H1 (cell line): ENCODE data around the gene MID2.

ENCODE experiments used
- CHD2 ChIP-seq: IDR thresholded peaks from 2 replicates; pipeline ENCODE4 v1.6.1; 2012; ENCODE audit warnings: low read length, improper control_type of control experiment
- EP300 ChIP-seq, 2 experiments: IDR thresholded peaks; 1 replicate in 1 of 2; 2 replicates in 1 of 2; pipeline ENCODE4 v1.6.1; 2011 to 2012; ENCODE audit warnings: low read depth in 2 of 2, low read length in 2 of 2, mild to moderate bottlenecking in 2 of 2, borderline replicate concordance in 1 of 2, inconsistent platforms in 1 of 2, moderate library complexity in 1 of 2
- HDAC2 ChIP-seq, 2 experiments: fragments of 300-600 bp in 1 of 2; sonication (generic) in 1 of 2; IDR thresholded peaks; 2 replicates each; pipeline ENCODE4 v1.6.1; 2011 to 2012; ENCODE audit warnings: low read depth in 2 of 2, low read length in 2 of 2, mild to moderate bottlenecking in 2 of 2, moderate library complexity in 2 of 2, borderline replicate concordance in 1 of 2, inconsistent platforms in 1 of 2
- NRF1 ChIP-seq: IDR thresholded peaks from 2 replicates; pipeline ENCODE4 v1.6.1; 2011; ENCODE audit warnings: mild to moderate bottlenecking, low read depth, low read length, improper control_type of control experiment
- POLR2AphosphoS5 ChIP-seq: IDR thresholded peaks from 2 replicates; pipeline ENCODE4 v1.6.1; 2011; ENCODE audit warnings: low read depth, low read length
- RNF2 ChIP-seq: fragments of 200-900, 300-1000 bp; sonication (generic); IDR thresholded peaks from 2 replicates; pipeline ENCODE4 v1.7.1; 2016; ENCODE audit warnings: borderline replicate concordance, low read depth, mild to moderate bottlenecking, antibody characterized with exemption, low read length; ENCODE audit not compliant: poor library complexity, severe bottlenecking; ENCODE audit errors: missing control alignments
- SUZ12 ChIP-seq: fragments of 200-600 bp; sonication (generic); IDR thresholded peaks from 2 replicates; pipeline ENCODE4 v1.6.1; 2012; ENCODE audit warnings: mild to moderate bottlenecking, inconsistent platforms, low read length, moderate library complexity, mixed read lengths
- TAF1 ChIP-seq: IDR thresholded peaks from 2 replicates; pipeline ENCODE4 v1.6.1; 2011; ENCODE audit warnings: mild to moderate bottlenecking, low read depth, low read length
- TF ChIP-seq, protein P1 (sequence below): IDR thresholded peaks from 2 replicates; pipeline ENCODE4 v1.6.1; 2012; ENCODE audit warnings: inconsistent platforms
- TF ChIP-seq, protein P2 (sequence below), 3 experiments: IDR thresholded peaks; 1 replicate in 2 of 3; 2 replicates in 1 of 3; pipeline versions ENCODE4 v1.5.1 to v1.6.1; 2011; ENCODE audit warnings: low read length in 3 of 3, mild to moderate bottlenecking in 3 of 3, inconsistent platforms in 2 of 3, low read depth in 1 of 3, moderate library complexity in 1 of 3; ENCODE audit not compliant: insufficient read depth in 1 of 3; ENCODE audit errors: control extremely low read depth in 1 of 3

DNA sequence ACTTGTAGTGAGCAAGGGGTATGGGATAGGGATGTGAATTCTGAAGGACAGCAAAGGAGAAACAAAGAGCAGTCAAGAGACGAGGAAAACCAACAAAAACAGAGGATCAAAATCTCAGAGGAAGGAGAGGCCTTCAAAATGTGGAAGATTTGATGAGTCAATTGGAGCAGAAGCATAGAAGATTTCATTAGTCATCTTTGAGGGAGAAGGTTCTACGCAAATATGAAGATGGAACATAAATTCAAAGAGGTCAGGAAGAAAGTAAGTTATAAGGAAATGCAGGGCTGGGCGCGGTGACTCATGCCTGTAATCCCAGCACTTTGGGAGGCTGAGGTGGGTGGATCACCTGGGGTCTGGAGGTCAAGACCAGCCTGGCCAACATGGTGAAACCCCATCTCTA, 35.4 kb downstream of the MID2 start:
- TF ChIP-seq CHD2 = no peak
- no peak for TF ChIP-seq HDAC2 (IDR thresholded peaks at IDR 0.05; ENCODE audit: borderline replicate concordance in 1 of 2, low read depth in 2 of 2, low read length in 2 of 2)
- no peak for TF ChIP-seq RNF2
- TF ChIP-seq, protein P1, sequence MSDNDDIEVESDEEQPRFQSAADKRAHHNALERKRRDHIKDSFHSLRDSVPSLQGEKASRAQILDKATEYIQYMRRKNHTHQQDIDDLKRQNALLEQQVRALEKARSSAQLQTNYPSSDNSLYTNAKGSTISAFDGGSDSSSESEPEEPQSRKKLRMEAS = no peak
- TF ChIP-seq TAF1 = no peak
- TF ChIP-seq, protein P2, sequence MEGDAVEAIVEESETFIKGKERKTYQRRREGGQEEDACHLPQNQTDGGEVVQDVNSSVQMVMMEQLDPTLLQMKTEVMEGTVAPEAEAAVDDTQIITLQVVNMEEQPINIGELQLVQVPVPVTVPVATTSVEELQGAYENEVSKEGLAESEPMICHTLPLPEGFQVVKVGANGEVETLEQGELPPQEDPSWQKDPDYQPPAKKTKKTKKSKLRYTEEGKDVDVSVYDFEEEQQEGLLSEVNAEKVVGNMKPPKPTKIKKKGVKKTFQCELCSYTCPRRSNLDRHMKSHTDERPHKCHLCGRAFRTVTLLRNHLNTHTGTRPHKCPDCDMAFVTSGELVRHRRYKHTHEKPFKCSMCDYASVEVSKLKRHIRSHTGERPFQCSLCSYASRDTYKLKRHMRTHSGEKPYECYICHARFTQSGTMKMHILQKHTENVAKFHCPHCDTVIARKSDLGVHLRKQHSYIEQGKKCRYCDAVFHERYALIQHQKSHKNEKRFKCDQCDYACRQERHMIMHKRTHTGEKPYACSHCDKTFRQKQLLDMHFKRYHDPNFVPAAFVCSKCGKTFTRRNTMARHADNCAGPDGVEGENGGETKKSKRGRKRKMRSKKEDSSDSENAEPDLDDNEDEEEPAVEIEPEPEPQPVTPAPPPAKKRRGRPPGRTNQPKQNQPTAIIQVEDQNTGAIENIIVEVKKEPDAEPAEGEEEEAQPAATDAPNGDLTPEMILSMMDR (IDR thresholded peaks at IDR 0.05; ENCODE audit: control extremely low read depth in 1 of 3, insufficient read depth in 1 of 3, low read depth in 1 of 3, low read length in 3 of 3) = no peak
- no peak for TF ChIP-seq SUZ12
- no peak for TF ChIP-seq NRF1
- TF ChIP-seq EP300 (IDR thresholded peaks at IDR 0.05; ENCODE audit: borderline replicate concordance in 1 of 2, low read depth in 2 of 2, low read length in 2 of 2) = no peak
- no peak for TF ChIP-seq POLR2AphosphoS5
